Measurements from ENCODE around the gene ZNF93.

DNA sequence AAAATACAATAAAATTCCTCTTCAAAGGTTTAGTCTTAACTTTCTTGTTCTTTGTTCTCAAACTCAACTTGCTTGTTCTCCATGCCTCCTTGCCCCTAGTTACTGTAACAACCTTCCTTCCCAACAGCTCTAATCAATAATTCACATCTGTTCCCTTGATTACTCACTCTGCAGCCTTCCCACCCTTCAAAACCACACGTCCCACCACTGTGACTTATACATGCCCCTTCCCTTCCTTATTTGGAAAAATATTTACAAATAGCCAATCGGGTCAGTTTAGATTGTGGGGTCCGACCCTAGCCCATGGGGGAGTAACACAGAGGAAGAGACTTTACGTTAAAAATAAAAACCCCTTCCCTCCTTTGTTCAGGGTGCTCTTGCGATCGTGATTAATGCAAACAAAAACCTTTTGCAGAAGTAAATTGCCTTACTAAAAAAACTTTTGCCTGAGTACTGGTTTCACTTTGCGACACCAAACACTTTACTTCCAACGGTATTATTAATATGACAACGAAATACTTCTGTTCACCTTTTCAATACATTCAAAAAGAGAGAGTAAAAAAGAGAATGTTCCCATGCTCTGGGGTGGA, 512 bp upstream of the ZNF93 start:
- TF ChIP-seq CTCF (IDR thresholded peaks at IDR 0.05; ENCODE audit: insufficient read depth, low read depth, low read length) (no peak), EZH2 (IDR thresholded peaks at IDR 0.05; ENCODE audit: insufficient read depth, low read length) (no peak)

All from astrocyte (in vitro differentiated cells and primary cell).